Cardiac septum (tissue), 1 donor: ENCODE data around the gene C1QC. TPM values are rescaled to one million over a fixed set of nuclear protein-coding genes. Genes with fewer than 3 reads are reported as not detected.

ENCODE experiments used
- DNase-seq: peaks from one replicate; pipeline ENCODE4 v3.0.0-alpha.2; 2020; ENCODE audit warnings: low spot score
- intact Hi-C: fragments of 100-400 bp; cut with DNase I; formaldehyde crosslinking; loops from one replicate; pipeline ENCODE4 v1.14.0; 2022
- total RNA-seq: library from RNA; stranded (reverse); fragmentation: NEBNext Ultra II Directional; extraction: Animal tissue kit (Norgen Biotek cat#: 25700); gene quantifications from one replicate; pipeline ENCODE4 v1.2.1, GENCODE V29; 2021
- donor health status: DM: no; HTN: no; CAD: no.

Gene C1QC
- total RNA-seq, 1 donor from 2014 or later = 38.6 TPM

DNA sequence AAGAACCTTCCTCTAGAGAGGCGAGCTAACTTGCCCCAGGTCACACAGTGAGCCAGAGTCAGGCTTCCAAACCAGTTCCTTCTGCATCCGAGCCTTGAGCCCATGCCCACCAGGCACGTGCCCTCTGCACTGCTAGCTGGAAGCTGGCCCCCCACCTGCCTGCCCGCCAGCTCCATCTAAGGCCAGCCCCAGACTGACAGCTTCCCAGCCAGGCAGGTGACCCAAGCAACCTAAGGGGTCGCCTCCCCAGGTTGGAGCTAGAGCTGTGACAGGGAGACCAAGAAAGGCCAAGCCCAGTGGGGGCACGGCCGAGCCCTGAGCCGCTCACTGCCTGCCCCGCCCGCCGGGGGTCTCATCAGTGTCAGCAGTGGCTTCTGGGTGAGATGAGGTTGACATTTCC is 26.9 kb upstream of the C1QC start:
- intact Hi-C loops = no loop called here
- DNase-seq = no peak

GRCh38 chr1:22618056-22618455 is 25.4 kb upstream of the C1QC start:
- intact Hi-C loops = no loop called here
- no peak for DNase-seq

- intact Hi-C loops = no loop called here
- no peak for DNase-seq
These were observed 24.2 kb upstream of the C1QC start for GRCh38 chr1:22619252-22619651.

- DNase-seq = no peak
- intact Hi-C loops = no loop called here
These were observed 23.6 kb upstream of the C1QC start for GRCh38 chr1:22619798-22620197.

DNA sequence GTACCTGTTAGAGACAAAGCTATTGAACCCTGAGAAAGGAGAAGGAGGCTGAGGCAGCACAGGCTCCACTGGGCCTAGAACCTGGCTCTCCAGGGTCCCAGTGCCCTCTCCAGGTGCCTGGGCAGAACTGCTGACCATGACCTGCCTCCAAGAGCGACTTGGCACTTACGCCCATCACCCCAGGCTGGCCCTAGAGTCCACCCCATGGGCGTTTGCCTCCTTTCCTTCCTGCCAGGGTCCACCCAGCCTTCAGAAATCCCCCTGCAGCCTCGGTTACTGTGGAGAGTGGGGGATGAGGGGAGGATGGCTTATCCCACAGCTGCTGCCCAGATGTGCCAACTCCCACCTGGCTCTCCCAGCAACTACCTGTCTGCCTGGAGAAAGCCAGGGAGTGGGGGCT is 21.7 kb upstream of the C1QC start:
- intact Hi-C loops = no loop called here
- DNase-seq = no peak

DNA sequence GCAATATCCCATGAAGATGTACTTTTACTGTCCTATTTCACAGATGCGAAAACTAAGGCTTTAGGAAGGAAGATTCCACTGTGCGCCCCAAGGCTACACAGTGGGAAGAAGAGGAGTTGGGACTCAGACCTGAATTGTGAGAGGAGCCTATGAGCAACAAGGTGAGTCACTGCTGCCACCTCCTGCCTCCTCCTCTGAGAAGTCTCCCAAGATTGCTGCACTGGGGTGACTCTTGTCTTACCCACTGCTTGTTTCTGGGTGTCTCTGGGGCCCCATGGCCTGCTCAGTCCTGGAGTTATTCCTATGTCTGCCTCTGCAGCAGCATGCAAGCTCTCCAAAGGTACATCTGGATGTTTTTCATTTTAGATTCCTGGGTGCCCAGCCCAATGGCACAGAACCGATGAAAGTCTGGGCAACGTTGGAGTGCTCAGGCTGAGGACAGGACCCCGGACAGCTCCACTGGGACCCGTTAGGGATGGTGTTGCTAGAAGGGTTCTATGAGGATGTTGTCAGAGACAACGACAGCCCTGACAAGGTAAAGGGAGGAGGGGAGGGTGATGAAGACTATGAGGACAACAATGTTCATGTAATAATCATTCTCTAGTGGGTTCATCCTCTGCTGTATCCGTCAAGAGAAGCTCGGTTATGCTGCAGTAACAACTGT is 18.0 kb upstream of the C1QC start:
- no peak for DNase-seq
- intact Hi-C loops = no loop called here

- intact Hi-C loops = no loop called here
- no peak for DNase-seq
These were observed 16.9 kb upstream of the C1QC start for GRCh38 chr1:22626237-22627157.

- intact Hi-C loops = no loop called here
- no peak for DNase-seq
These were observed 16.1 kb upstream of the C1QC start for GRCh38 chr1:22627331-22627730.

- DNase-seq = no peak
- intact Hi-C loops = no loop called here
These were observed 14.6 kb upstream of the C1QC start for GRCh38 chr1:22628698-22629444.

- DNase-seq = no peak
- intact Hi-C loops = no loop called here
These were observed 13.5 kb upstream of the C1QC start for GRCh38 chr1:22629886-22630285.

GRCh38 chr1:22633697-22634463 is 9.6 kb upstream of the C1QC start:
- intact Hi-C loops = no loop called here
- no peak for DNase-seq

GRCh38 chr1:22635436-22635835 is 8.0 kb upstream of the C1QC start:
- DNase-seq = no peak

GRCh38 chr1:22636353-22636752 is 7.1 kb upstream of the C1QC start, which contains the start of gene C1QA:
TSS of gene C1QA (plus strand) at chr1:22636628. CDS start at chr1:22637617, 989 bp downstream.
- intact Hi-C loops = no loop called here
- no peak for DNase-seq

More at GRCh38 chr1:22635436-22635835, 8.0 kb upstream of the C1QC start:
- intact Hi-C loops = no loop called here

GRCh38 chr1:22636927-22637326 is 6.5 kb upstream of the C1QC start:
- intact Hi-C loops = no loop called here
- DNase-seq = no peak

DNA sequence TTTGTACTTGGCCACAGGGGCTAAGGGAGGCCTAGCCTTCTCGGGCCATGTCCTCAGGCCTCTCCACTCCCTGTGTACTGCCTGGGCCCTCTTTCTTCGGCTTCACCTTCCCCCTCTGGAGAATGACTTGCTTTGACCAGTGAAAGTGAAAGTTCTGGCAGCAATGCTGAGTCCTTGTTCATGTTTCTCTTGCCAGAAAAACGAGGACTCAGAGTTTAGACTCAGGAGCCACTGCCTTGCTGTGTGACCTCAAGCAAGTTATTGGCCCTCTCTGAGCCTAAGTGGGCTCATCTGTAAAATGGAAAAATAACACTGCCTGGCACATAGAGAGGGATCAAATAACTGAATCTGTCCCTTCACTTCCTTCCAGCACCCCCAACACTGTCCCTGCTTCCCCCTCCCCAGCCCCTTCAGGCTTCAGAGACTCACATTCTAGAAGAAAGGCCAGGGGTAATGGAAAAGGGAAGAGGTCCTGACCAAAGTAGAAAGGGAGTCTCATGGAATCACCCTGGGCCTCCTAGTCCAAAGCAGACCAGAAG is 5.5 kb upstream of the C1QC start:
- intact Hi-C loops = no loop called here
- DNase-seq = no peak

GRCh38 chr1:22638476-22639234 is 4.8 kb upstream of the C1QC start:
- no peak for DNase-seq
- intact Hi-C loops = no loop called here

DNA sequence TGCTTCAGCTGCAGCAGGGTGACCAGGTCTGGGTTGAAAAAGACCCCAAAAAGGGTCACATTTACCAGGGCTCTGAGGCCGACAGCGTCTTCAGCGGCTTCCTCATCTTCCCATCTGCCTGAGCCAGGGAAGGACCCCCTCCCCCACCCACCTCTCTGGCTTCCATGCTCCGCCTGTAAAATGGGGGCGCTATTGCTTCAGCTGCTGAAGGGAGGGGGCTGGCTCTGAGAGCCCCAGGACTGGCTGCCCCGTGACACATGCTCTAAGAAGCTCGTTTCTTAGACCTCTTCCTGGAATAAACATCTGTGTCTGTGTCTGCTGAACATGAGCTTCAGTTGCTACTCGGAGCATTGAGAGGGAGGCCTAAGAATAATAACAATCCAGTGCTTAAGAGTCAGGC is 4.1 kb upstream of the C1QC start:
- no peak for DNase-seq
- intact Hi-C loops = no loop called here

- DNase-seq = no peak
- intact Hi-C loops = loop anchor here (5.0 to 10.0 kb wide), 2 partner anchors 114 to 526 kb away; no protein-coding TSS in a partner anchor
These were observed 2.2 kb upstream of the C1QC start for GRCh38 chr1:22641247-22641646.
